Omental fat pad (tissue), 4 donors: ENCODE data around the gene ATP13A2. TPM values are rescaled to one million over a fixed set of nuclear protein-coding genes. Genes with fewer than 3 reads are reported as not detected.

Source experiments
- ATAC-seq: fragments of 150-250 bp; one replicate; pipeline ENCODE4 v1.9.1; 2016; ENCODE audit warnings: mild to moderate bottlenecking, moderate library complexity; ENCODE audit not compliant: low FRiP score
- DNase-seq: peaks from one replicate; pipeline ENCODE4 v3.0.0-alpha.2; 2019; ENCODE audit warnings: low spot score
- CTCF ChIP-seq, 3 donors: fragments of 450-650 bp; IDR thresholded peaks; one replicate each; pipeline ENCODE4 v1.5.1; 2016 to 2017; ENCODE audit warnings: antibody characterized with exemption in 3 of 3, mild to moderate bottlenecking in 3 of 3, moderate library complexity in 2 of 3
- total RNA-seq, 4 donors: library from RNA; depleted of rRNA; stranded (reverse); fragments of >200 nt; gene quantifications; one replicate each; pipeline ENCODE4 v1.1.0, GENCODE V29; 2016

The ATP13A2 gene
- total RNA-seq, 4 donors from 2014 or later = 18.7 to 38.9 (median 32.8) TPM

- DNase-seq (no peak), ATAC-seq (no peak)
- TF ChIP-seq CTCF (IDR thresholded peaks at IDR 0.05) = no peak
Observed at GRCh38 chr1:16961297-16962133, 50.2 kb downstream of the ATP13A2 start.

- DNase-seq = peak; percentile 60
- ATAC-seq = peak; percentile 93
- no peak for TF ChIP-seq CTCF (IDR thresholded peaks at IDR 0.05)
Observed at GRCh38 chr1:16960560-16961296, 51.0 kb downstream of the ATP13A2 start.

GRCh38 chr1:16958475-16958874 lies 53.3 kb downstream of the ATP13A2 start:
- DNase-seq (no peak), ATAC-seq (no peak)

GRCh38 chr1:16957731-16958130 lies 54.0 kb downstream of the ATP13A2 start:
- TF ChIP-seq CTCF (IDR thresholded peaks at IDR 0.05) = no peak
- no peak for ATAC-seq
- DNase-seq = no peak

More at GRCh38 chr1:16958475-16958874, 53.3 kb downstream of the ATP13A2 start:
- no peak for TF ChIP-seq CTCF (IDR thresholded peaks at IDR 0.05)

GRCh38 chr1:16956775-16957174 lies 55.0 kb downstream of the ATP13A2 start:
- TF ChIP-seq CTCF (IDR thresholded peaks at IDR 0.05) = no peak
- no peak for DNase-seq
- ATAC-seq = no peak

GRCh38 chr1:16955186-16955585 lies 56.5 kb downstream of the ATP13A2 start:
- DNase-seq (no peak), ATAC-seq (no peak)
- no peak for TF ChIP-seq CTCF (IDR thresholded peaks at IDR 0.05)
